T1000 (cell line): Measurements from ENCODE around the gene DCTPP1.
"Not testable (repeated sequence)": the region's sequence is repeated elsewhere in the genome, so short reads cannot be mapped to it uniquely, and the experiment has no call there.

Experiments
- DNase-seq: peaks from one replicate; lab custom pipeline; 2025; ENCODE audit warnings: mixed read lengths; lab: John Stamatoyannopoulos, UW

DCTPP1 gene

GRCh38 chr16:30413112-30413806, 16.6 kb downstream of the DCTPP1 start:
- no peak for DNase-seq

GRCh38 chr16:30409125-30410060, 20.4 kb downstream of the DCTPP1 start:
- peak; percentile 86 for DNase-seq

DNA sequence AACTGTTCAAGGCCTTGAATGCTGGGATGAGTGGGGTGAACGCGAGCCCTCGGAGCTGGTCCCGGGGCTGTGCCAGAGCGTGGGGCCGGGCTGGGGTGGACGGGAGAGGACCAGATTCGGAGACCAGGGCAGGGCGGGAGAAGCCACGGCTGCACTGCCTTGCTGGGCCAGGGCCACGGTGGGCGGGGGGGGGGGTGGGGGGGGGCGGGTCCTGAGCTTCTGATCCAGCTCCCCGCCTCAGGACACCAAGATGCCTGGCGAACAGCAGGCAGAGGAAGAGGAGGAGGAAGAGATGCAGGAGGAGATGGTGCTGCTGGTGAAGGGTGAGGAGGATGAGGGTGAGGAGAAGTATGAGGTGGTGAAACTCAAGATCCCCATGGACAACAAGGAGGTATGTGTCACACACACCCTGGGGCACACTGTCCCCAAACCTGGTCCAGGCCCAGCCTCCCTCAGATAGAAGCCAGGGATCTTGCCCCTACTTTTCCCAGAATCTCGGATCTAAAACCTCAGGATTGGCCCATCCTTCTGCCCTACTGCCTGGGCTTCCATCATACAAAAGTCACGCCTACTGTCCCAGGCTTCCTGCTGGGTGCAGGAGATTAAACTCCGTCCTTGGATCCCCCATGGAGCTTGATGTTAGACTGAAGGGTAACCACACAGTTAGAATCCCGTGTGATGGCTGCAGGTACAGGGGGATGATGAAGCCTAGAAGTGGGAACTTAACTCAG, 21.9 kb downstream of the DCTPP1 start:
- no peak for DNase-seq

- peak; percentile 93 for DNase-seq
Measured at GRCh38 chr16:30407102-30407803, 22.6 kb downstream of the DCTPP1 start, which contains the start of gene ZNF771. Gene ZNF771, plus strand, starts transcription at chr16:30407606. Its CDS starts 448 bp downstream, at chr16:30408054.

DNA sequence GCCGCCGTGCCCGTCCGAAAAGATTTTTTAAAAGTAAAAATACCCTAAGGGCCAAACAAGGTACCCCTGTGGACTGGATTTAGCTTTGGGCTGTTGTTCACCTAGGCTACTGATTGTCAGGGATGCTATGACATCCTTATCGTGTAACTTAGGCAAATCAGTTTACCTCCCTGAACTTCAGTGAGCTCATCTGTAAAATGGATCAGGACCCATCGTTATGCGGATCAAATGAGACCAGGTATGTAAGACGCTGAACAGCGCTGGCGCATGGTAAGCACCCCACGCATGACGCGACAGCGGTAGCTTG, 23.1 kb downstream of the DCTPP1 start:
- DNase-seq: no peak

- no peak for DNase-seq
Measured at GRCh38 chr16:30401768-30402425, 27.9 kb downstream of the DCTPP1 start.

- DNase-seq: no peak
Measured at GRCh38 chr16:30399435-30400186, 30.2 kb downstream of the DCTPP1 start.

GRCh38 chr16:30398661-30399434, 31.0 kb downstream of the DCTPP1 start:
- DNase-seq: no peak

GRCh38 chr16:30397776-30398660, 31.8 kb downstream of the DCTPP1 start:
- no peak for DNase-seq

DNA sequence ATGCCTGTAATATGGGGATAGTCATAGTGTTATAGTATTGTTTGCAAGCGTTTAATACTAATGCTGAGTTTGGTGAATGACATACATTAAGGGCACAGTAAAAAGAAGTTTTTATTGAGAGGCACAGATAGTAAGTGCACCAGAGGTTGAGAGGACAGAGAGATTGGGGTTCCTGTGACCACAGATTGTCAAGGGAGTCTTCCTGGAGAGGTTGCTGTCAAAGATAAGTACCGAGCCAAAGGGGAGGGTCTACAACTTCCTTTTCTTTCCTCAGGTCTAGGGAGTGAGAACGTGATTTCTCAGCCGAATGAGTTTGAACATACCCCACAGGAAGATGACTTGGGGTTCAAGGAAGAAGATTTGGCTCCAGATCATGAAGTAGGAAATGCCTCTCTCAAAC, 32.8 kb downstream of the DCTPP1 start:
- no peak for DNase-seq

DNA sequence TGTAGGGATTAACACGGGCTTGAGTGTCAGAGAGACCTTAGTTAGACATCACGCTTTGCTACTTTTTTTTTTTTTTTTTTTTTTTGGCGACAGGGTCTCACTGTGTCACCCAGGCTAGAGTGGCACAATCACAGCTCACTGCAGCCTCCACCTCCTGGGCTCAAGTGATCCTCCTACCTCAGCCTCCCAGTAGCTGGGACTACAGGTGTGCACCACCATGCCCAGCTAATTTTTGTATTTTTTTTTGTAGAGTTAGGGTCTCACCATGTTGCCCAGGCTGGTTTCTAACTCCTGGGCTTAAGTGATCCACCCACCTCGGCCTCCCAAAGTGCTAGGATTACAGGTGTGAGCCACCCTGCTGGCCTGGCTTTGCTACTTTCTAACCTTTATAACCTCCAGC, 33.2 kb downstream of the DCTPP1 start:
- DNase-seq: not testable (repeated sequence)

- DNase-seq: peak; percentile 14
Measured at GRCh38 chr16:30395992-30396585, 33.7 kb downstream of the DCTPP1 start.

GRCh38 chr16:30395155-30395991, 34.5 kb downstream of the DCTPP1 start, which contains the start of gene ZNF48:
Gene ZNF48, plus strand, starts transcription at chr16:30395420. Its CDS starts 375 bp downstream, at chr16:30395795.
- peak; percentile 55 for DNase-seq

DNA sequence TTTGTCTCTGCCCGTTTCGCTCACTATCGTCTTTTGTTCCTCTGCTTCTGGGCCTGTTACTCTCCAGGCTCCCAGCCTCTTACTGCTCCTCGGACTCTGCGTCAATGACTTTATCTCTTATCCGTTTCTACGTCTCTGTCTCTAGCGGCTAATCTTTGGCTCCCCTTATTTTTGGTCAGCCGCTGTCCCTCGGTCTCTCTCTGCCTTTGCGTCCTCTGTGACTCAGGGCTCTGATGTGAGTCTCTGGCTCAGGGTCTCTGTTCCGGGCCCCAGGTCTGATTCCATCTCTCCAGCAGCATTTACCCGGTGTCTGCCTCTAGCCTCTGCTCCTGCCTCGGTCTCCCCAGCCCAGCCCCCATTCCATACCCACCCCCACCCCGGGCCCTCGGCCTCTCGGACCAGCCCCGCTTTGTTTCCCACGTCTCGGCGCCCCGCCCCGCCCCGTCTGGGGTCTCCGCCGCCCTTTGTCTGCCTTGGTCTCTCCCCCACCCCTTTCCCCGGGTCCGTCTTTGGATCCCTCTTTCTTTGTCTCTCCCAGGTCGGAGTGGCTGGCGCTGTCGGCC, 35.2 kb downstream of the DCTPP1 start:
- DNase-seq: no peak

DNA sequence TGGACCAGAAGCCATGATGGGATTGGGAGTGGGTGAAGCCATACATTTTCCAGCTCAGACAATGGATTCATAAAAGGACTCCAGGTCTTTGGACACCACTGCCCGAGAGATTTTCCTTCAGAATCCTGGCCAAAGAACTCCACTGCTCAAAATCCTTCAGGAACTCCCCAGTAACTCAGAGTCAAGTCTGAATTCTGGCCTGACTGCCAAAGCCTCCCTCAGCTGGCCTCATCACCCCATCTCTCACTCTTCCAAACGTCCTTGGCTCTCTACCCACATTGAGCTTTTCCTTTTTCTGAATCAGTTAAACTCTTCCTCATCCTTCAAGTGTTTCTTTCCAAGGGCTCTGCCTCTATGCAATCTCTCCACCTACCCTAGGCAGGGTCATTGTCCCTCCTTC, 46.3 kb downstream of the DCTPP1 start:
- no peak for DNase-seq

- no peak for DNase-seq
Measured at GRCh38 chr16:30382111-30382881, 47.5 kb downstream of the DCTPP1 start, which contains the start of gene SEPTIN1. Gene SEPTIN1, minus strand, starts transcription at chr16:30382561. Its CDS starts 19 bp downstream, at chr16:30382542.
